HepG2 (cell line): ENCODE results near the gene PROX1. TPM values are rescaled to one million over a fixed set of nuclear protein-coding genes. Genes with fewer than 3 reads are reported as not detected.

ENCODE experiments used
- HDAC1 ChIP-seq: sonication (generic); formaldehyde crosslinking; IDR thresholded peaks from 2 replicates; pipeline ENCODE4 v1.5.1; 2020; ENCODE audit warnings: mild to moderate bottlenecking, missing genetic modification reagents
- HHEX ChIP-seq: IDR thresholded peaks from 2 replicates; pipeline ENCODE4 v1.6.1; 2016; ENCODE audit warnings: control low read depth
- HNRNPLL ChIP-seq: fragments of 200-400 bp; formaldehyde crosslinking; IDR thresholded peaks from 2 replicates; pipeline ENCODE4 v1.6.1; 2017; ENCODE audit warnings: mild to moderate bottlenecking, low read depth, low read length; ENCODE audit not compliant: poor library complexity, severe bottlenecking
- MAX ChIP-seq: IDR thresholded peaks from 2 replicates; pipeline ENCODE4 v1.6.1; 2012; ENCODE audit warnings: inconsistent platforms
- MEIS2 ChIP-seq: sonication (generic); formaldehyde crosslinking; IDR thresholded peaks from 2 replicates; pipeline ENCODE4 v1.9.0; 2021; ENCODE audit warnings: mild to moderate bottlenecking, missing genetic modification reagents
- RCOR2 ChIP-seq: IDR thresholded peaks from 2 replicates; pipeline ENCODE4 v1.6.1; 2016; ENCODE audit warnings: missing biosample characterization, missing genetic modification reagents
- STAG1 ChIP-seq: sonication (generic); formaldehyde crosslinking; IDR thresholded peaks from 2 replicates; pipeline ENCODE4 v1.4.0; 2020; ENCODE audit warnings: missing genetic modification reagents
- ZNF460 ChIP-seq: sonication (generic); formaldehyde crosslinking; IDR thresholded peaks from 2 replicates; pipeline ENCODE4 v1.5.1; 2020; ENCODE audit warnings: missing genetic modification reagents, mild to moderate bottlenecking, borderline replicate concordance
- ZNF652 ChIP-seq: IDR thresholded peaks from 2 replicates; pipeline ENCODE4 v1.6.1; 2016; ENCODE audit warnings: low read depth, borderline replicate concordance
- ZSCAN22 ChIP-seq: sonication (generic); formaldehyde crosslinking; IDR thresholded peaks from 2 replicates; pipeline ENCODE4 v1.4.0; 2020; ENCODE audit warnings: mild to moderate bottlenecking, missing genetic modification reagents
- polyA plus RNA-seq, 8 experiments: library from polyadenylated mRNA; depleted of rRNA in 3 of 8; stranded (reverse) in 7 of 8; unstranded in 1 of 8; fragments of >200 nt; fragmentation: Illumina TruSeq in 4 of 8; extraction: Trizol in 4 of 8; gene quantifications; 2 replicates each; pipeline versions ENCODE4 v1.2.1 to v1.2.3, GENCODE V29; 2011 to 2016; ENCODE audit warnings: low read depth in 4 of 8, missing spikeins in 1 of 8, mixed read lengths in 1 of 8; ENCODE audit not compliant: insufficient read depth in 1 of 8
- total RNA-seq, 5 experiments: library from RNA; depleted of rRNA; stranded (reverse); fragments of >200 nt; fragmentation: Illumina TruSeq; extraction: Trizol; gene quantifications; 2 replicates each; pipeline ENCODE4 v1.2.3, GENCODE V29; 2016; ENCODE audit warnings: low read depth in 1 of 5
- TF ChIP-seq, protein P1 (sequence below), 2 experiments: sonication (generic) in 1 of 2; formaldehyde crosslinking in 1 of 2; IDR thresholded peaks; 2 replicates each; pipeline versions ENCODE4 v1.4.0 to v1.6.1; 2016 to 2020; ENCODE audit warnings: borderline replicate concordance in 1 of 2, low read depth in 1 of 2, mild to moderate bottlenecking in 1 of 2, missing genetic modification reagents in 1 of 2
- TF ChIP-seq, protein P2 (sequence below): sonication (generic); formaldehyde crosslinking; IDR thresholded peaks from 2 replicates; pipeline ENCODE4 v1.8.0; 2022; ENCODE audit warnings: missing genetic modification reagents, mild to moderate bottlenecking, moderate library complexity, borderline replicate concordance
- TF ChIP-seq, protein P3 (sequence below): sonication (generic); formaldehyde crosslinking; IDR thresholded peaks from 2 replicates; pipeline ENCODE4 v1.5.0; 2020; ENCODE audit warnings: missing genetic modification reagents

PROX1 gene
- total and polyA plus RNA-seq, 2 of the 13 experiments (the other 11 are each of a cell fraction or from before 2014, with no cell fraction given) = 12.3 to 30.2 TPM

GRCh38 chr1:214028649-214029406 is 41.1 kb downstream of the PROX1 start (continued):
- TF ChIP-seq, protein P1, sequence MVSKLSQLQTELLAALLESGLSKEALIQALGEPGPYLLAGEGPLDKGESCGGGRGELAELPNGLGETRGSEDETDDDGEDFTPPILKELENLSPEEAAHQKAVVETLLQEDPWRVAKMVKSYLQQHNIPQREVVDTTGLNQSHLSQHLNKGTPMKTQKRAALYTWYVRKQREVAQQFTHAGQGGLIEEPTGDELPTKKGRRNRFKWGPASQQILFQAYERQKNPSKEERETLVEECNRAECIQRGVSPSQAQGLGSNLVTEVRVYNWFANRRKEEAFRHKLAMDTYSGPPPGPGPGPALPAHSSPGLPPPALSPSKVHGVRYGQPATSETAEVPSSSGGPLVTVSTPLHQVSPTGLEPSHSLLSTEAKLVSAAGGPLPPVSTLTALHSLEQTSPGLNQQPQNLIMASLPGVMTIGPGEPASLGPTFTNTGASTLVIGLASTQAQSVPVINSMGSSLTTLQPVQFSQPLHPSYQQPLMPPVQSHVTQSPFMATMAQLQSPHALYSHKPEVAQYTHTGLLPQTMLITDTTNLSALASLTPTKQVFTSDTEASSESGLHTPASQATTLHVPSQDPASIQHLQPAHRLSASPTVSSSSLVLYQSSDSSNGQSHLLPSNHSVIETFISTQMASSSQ (IDR thresholded peaks at IDR 0.05; ENCODE audit: low read depth) = peak; percentile 27; the same call in 1 of the 2 replicates
- TF ChIP-seq, protein P1 (CRISPR knock-in tag; IDR thresholded peaks at IDR 0.05; ENCODE audit: borderline replicate concordance) = peak; percentile 26; the same call in 1 of the 2 replicates
- TF ChIP-seq ZNF460 (CRISPR knock-in tag) (no peak), HHEX (CRISPR knock-in tag) (peak; percentile 52), MAX (peak; percentile 73; the same call in 1 of the 2 replicates), RCOR2 (CRISPR knock-in tag) (peak; percentile 87), MEIS2 (CRISPR knock-in tag) (0 out of 2 replicates have a peak, but pooled peaks have one; percentile 65), HNRNPLL (no peak), ZNF652 (CRISPR knock-in tag) (peak; percentile 30; the same call in 1 of the 2 replicates), ZSCAN22 (CRISPR knock-in tag) (no peak), STAG1 (CRISPR knock-in tag) (peak; percentile 22; the same call in 1 of the 2 replicates), HDAC1 (peak; percentile 73)
- TF ChIP-seq, protein P2, sequence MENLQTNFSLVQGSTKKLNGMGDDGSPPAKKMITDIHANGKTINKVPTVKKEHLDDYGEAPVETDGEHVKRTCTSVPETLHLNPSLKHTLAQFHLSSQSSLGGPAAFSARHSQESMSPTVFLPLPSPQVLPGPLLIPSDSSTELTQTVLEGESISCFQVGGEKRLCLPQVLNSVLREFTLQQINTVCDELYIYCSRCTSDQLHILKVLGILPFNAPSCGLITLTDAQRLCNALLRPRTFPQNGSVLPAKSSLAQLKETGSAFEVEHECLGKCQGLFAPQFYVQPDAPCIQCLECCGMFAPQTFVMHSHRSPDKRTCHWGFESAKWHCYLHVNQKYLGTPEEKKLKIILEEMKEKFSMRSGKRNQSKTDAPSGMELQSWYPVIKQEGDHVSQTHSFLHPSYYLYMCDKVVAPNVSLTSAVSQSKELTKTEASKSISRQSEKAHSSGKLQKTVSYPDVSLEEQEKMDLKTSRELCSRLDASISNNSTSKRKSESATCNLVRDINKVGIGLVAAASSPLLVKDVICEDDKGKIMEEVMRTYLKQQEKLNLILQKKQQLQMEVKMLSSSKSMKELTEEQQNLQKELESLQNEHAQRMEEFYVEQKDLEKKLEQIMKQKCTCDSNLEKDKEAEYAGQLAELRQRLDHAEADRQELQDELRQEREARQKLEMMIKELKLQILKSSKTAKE (CRISPR knock-in tag) = peak; percentile 45; the same call in 1 of the 2 replicates
- TF ChIP-seq, protein P3, sequence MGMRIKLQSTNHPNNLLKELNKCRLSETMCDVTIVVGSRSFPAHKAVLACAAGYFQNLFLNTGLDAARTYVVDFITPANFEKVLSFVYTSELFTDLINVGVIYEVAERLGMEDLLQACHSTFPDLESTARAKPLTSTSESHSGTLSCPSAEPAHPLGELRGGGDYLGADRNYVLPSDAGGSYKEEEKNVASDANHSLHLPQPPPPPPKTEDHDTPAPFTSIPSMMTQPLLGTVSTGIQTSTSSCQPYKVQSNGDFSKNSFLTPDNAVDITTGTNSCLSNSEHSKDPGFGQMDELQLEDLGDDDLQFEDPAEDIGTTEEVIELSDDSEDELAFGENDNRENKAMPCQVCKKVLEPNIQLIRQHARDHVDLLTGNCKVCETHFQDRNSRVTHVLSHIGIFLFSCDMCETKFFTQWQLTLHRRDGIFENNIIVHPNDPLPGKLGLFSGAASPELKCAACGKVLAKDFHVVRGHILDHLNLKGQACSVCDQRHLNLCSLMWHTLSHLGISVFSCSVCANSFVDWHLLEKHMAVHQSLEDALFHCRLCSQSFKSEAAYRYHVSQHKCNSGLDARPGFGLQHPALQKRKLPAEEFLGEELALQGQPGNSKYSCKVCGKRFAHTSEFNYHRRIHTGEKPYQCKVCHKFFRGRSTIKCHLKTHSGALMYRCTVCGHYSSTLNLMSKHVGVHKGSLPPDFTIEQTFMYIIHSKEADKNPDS = 0 out of 2 replicates have a peak, but pooled peaks have one; percentile 27
